Activated gamma-delta T cell (primary cell): ENCODE measurements around the gene KIRREL3.

Experiments used
- DNase-seq: peaks from one replicate; lab custom pipeline; 2025; lab: John Stamatoyannopoulos, UW

Gene KIRREL3

DNA sequence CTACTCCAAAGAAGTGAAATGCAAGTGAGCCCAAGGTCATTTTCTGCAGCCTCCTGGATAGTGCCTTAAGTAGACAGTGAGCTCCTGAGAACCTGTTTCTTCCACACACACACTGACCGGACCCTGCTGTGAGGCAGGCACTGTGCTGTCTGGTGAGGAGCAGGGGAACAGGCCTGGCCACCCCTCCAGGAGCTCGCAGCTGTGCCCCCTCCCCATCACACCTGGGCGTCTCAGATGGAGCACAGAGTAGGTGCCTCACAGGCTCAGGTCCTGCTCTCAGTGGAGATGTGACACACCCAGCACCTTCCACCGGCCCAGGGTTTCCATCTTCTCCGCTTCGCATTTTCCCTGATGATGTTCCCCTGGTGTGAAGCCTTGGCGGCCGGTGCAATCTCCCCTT is 470.2 kb downstream of the KIRREL3 start:
- DNase-seq: no peak

DNA sequence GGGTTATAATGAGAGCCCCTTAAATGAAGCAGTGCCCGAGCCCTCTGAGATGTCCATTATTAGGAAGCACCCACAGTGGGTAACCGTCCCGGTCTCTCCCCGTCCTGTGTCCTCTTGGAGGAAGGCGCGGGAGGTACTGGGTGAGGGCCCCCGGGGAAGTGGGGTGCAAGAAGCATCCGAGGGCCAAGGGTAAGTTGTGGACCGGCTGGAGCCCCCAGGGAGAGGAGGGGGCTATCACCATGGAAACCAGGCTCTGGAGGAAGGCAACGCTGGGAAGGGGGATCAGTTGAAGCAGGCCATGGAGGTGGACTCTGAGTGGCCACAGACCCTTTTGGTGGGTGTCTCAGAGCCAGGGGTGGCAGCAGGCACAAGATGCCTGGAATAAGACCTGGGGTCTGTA is 471.5 kb downstream of the KIRREL3 start:
- no peak for DNase-seq

DNA sequence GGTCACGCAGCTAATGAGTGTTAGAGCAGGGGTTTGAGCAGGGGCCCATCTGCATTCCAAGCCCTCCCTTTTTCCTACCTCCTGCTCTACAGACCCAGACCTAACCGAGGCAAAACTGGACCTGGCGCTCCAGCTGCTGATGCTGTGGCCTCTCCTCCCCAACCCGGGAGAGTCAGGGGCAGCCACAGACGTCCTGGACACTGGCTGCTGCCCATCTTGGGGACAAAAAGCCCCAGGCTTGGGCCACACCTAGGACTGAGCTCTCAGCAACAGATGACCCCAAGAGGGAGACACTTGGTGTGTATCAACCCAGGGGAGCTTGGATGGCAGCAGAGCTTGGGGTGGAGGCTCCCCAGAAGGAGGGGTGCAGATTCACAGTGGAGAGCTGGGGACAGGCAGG is 472.5 kb downstream of the KIRREL3 start:
- no peak for DNase-seq

DNA sequence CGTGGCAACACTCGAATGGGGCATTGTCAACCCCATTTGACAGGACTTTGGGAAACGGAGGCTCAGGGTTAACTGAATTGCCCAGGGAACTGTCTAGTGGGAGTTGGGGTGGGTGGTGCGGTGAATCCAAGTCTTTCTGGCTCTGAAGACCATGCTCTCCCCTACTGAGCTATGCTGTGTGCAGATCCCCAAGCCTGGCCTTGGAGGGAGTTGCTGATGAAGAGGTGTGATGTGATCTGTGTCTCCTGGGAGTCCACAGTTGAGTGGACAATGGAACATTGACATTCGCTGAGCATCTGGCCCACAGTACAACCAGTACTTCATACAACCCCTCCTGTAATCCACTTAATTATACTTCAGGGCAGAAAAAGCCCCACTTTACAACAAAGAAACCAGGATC is 472.9 kb downstream of the KIRREL3 start:
- no peak for DNase-seq

DNA sequence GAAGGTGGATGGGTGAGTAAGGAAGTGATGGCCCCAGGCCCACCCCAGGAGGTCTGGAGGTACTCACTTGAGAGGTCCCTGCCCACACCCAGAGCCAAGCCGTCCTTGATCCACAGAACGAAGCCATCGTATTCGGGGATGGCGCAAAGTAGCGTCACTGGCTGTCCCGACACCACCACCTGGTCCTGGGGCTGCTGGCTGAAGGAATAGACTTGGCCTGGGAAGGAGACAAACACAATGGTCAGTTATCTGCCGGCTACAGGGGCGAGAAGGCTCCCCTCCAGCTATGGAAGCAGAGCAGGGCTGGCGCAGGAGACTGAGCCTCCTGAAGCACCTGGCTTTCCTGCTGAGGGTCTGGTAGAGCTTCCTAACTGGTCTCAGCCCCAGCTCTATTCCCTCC is 474.1 kb downstream of the KIRREL3 start:
- no peak for DNase-seq

DNA sequence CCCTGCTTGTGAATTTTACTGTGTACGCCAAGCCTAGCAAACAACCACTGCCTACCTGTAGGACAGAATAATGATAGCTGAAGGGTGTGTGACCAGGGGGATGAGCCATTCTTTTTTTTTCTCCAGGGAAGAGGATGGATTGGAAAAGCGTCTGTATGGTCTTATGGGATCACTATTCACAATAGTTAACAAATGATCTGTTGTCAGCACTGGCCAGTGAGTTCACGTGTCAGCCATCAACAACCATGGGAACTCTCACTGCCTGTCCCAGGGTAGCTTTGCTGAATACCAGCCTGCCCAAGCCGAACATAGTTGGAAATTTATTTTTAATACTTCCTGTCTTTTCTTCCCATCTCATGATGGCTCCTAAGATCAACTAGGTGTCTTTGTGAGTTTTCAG is 474.9 kb downstream of the KIRREL3 start:
- DNase-seq: no peak

DNA sequence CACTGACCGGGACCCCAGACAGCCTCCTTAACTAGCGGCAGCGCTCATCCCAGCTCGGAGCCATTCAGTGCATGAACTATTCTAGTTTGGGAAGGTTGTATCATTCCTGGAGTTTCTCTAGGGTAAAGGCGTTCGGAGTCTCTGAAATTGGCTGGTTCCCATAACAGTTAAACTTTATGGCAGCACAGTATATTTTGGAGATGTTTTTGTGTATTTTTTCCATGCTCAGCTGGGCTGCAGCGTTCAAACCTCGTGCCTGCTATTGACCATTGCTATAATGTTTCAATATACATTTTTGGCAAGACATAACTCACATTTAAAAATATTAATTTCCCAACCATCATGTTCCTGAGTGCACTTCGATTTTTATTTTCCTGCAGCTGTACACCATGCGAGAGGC is 475.4 kb downstream of the KIRREL3 start:
- no peak for DNase-seq

DNA sequence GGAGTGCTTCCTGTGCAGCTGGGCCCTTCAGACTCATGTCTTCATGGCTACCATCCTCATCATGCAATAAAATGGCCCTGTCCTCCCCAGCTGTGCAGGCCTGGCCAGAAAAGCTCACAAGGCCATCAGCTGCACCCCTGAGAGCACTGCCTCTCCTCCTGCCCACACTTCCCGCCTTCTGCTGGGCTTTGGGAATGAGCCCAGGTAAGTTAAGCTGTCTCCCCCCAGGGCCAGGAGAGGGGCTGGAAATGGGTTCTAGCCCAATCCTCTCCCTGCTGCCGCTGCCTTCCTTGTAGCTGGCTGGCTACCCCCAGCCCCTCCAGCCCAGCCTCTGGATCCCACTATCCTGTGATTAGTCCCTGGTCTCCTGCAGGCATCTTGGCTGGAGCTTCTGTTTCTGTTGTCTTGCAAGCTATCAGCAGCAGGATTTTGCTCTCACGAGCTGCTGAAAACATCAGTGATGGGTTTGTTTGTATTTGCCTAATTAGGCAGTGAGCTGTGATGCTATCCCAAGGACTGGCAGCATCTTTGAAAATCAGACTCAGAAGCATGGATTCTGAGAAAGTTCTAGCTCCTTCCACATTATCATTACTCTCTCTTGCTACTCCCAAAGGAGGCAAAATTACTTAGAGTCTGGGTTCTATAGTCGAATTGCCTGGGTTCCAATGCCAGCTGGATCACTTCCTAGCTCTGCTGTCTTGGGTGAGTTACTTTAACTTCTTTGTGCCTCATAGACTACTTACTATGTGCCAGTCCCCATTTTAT is 476.9 kb downstream of the KIRREL3 start:
- no peak for DNase-seq

DNA sequence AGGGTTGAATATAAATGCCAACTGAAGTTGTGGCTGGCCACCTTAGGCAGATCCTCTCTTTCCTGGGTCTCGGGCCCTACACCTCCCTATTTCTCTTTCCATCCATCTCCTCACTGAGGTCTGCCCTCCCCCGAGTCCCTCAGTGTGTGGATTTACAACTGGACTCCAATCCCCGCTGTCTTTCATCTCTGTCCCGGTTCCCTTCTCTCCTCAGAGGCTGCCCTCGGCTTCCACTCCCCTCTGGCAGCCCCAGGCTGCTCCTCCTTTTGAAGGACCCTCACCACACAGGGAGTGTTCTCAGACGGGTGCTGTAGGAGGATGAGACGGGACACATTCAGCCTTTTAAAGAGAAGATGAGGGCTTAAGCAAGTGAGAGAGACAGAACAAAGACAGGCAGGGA is 478.0 kb downstream of the KIRREL3 start:
- no peak for DNase-seq

DNA sequence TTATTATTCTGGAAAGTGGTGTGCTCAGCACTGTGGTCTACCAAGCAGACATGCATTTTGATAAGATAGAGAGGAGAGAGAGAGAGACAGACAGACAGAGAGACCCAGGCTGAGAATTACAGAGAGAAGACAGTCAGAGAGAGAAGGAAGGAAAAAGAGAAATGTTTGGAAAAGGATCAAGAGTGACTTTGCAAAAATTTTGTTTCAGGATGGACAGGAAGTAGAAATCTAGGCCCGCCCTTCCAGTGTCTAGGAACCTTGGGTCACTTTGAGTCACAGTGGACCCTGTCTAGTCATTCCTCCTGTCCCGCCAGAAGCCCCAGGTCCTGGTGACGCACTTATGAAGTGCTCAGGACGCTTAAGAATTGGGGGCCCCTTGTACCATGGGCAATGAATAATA is 478.4 kb downstream of the KIRREL3 start:
- no peak for DNase-seq

DNA sequence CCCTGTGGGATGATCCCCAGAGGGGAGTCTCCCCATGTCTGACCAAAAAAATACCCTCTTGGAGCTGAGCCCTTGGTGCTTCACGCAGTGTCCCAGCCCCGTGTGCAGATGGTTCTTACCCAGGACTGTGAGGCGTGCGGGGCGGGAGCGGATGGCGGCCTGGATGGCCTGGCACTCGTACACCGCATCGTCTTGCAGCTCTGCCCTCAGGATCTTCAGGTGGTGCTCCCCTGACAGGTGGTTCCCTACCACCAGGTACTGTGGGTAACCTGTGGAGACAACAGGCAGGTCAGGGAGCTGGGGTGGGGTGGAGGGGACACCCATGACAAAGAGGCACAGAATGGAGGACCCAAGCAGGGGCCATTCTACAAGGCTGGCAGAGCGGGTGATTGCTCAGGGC is 479.4 kb downstream of the KIRREL3 start:
- DNase-seq: no peak

DNA sequence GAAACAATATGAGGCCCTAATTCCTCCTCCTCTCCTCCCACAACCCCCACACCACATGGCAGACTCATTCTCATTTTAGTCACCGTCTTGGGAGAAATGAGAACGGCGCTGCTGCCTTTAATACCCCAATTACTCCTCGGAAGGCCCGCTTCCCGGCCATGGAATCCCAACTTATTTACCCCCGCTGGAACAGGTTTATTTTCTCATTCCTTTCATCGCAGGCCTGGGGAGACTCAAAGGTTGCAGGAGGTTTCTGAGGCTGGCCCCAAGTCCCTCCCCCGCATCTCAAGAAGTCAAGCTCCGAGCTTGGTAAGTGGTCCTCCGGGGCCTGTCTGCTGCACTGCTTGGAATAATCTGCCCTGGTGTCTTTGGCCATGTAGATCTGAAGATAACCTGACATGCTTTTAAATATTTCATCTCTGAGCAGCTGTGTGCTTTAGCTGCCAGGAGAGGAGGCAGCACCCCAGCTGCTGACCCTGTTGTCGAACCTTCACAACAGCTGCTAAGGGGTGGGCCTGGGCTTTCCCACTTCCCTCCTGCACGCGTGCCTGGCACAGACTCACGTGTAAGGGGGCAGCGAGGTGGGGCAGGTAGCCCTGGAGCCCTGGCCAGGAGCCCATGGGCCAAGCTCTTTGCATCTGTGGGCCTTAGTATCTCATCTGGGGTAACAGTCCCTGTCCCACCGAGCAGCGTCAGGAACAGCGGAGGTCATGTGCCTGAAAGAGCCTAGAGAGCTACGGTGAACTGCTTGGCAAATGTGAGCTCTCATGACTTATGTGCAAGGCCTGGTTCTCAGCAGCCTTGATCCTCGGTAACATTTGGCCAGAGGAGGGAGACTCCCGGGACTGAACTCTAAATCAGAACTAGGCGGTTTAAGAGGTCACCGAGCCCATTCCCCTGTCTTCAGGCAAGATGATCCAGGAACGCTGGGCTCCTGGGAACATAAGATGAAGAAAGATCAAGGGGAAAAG is 480.5 kb downstream of the KIRREL3 start:
- no peak for DNase-seq

DNA sequence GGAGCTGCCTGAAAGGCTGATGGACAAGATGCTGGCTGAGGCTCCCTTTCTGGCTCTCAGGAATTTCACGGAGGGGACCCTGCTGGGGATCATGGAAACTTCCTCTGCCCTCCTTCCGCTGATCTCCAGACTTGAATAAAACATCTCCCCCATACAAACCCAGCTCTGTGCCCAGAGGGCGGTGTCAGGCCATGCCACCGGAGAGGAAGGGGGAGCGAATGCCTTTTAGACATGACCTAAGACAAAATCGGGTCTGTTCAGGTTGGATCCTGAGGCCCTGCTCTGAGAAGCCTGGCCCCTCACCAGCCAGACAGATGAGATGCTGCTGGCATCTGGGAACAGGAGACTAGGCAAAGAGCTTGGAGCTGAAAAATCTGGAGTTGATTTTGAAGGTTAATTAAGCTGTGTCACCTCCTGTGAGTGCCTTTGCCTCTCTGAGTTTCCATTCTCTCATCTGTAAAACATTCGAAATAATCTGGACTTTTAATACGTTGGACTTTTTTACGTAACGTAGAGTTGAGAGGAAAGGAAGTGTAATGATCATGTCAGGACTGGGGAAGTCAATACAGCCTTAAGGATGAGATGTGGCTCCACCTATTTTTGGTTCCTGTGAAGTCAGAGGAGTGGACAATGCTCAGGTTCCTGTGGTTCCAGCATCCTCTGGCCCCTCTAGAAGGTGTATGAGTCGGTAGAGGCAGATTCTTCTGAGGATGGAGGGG is 481.4 kb downstream of the KIRREL3 start:
- DNase-seq: no peak

DNA sequence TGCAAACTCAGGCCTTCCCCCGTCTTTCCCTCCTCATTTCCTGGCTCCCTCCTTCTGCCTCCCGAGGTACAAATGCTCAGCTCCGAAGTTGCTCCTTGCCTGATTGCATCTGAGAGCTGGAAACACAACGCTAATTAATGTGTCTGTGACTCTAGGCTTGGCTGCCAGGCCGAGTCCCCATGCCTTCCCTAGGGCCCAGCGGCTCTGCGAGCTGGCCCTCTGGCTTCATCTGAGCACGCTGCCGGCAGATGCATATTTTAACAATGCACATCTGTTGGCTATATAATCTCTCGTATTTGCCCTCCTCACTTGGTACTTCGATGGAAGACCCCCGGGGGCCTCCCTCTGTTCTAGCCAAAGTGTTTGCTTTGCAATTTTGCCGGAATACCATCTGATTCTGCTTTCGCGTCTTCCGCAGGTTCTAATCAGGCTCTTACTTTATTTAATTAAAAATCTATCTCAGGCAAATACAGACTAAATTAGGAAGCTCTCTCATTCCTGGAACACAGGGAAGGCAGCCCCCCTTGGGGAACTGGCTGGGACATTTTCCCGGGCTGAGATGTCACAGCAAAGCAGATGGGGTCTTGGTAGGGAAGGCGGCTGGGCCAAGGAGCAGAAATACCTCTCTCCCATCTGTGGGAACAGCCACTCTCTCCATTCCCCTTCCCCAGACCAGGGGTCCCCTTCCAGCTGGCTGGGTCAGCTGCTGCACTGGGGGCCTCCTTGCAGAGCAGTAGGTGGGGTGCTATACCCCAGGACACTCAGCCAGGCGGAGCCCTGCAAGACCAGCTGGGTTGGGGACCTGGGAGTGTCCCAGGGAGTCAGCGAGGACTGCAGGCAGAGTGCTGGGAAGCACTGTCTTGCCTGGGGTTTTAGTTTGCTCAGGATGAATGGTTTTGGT is 482.2 kb downstream of the KIRREL3 start:
- DNase-seq: no peak

DNA sequence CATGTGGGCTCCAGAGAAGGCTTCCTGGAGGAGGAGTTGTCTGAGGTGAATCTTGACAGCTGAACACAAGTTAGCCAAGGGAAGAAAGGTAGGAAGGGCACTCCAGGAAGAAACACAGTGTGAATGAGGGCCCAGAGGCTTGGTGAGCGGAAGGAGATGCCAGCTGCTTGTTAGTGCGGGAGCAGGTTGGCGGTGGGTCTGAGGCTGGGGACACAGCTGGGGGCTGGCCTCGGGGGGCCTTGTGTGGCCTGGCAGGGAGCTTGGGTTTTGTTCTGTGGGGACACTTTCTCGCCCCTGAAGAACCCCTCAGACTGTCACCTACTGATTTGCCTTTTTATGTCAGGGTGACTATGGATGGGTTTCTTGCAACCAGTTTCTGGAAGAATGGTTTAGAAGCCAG is 485.1 kb downstream of the KIRREL3 start:
- no peak for DNase-seq

DNA sequence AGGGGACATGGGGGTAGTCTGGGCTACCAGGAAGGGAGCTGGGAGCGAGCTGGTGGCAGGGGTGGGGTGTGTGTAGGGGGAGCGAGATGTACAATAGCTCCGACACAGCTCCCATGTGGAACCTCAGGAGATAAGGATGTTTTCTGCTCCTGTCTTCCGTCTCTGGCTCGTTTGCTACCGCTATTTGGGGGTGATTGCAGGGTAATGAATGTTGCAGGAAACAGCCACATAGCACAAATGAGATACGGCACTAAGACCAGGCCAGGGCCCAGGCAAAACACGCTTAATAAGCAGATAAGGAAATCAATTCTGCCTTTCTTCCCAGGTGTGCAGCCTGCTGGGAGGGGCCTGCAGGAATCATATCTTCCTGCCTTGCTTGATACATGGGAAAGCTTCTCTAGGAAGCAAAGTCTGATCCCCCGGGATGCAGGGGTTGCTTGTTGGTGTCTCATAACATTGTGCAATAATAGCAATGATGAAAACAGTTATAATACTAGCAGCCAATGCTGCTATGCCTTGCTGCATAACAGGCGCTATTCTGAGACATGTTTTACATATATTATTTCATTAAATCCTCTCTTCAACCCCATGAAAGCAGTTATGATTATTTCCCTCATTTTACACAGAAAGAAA is 486.4 kb downstream of the KIRREL3 start:
- no peak for DNase-seq

DNA sequence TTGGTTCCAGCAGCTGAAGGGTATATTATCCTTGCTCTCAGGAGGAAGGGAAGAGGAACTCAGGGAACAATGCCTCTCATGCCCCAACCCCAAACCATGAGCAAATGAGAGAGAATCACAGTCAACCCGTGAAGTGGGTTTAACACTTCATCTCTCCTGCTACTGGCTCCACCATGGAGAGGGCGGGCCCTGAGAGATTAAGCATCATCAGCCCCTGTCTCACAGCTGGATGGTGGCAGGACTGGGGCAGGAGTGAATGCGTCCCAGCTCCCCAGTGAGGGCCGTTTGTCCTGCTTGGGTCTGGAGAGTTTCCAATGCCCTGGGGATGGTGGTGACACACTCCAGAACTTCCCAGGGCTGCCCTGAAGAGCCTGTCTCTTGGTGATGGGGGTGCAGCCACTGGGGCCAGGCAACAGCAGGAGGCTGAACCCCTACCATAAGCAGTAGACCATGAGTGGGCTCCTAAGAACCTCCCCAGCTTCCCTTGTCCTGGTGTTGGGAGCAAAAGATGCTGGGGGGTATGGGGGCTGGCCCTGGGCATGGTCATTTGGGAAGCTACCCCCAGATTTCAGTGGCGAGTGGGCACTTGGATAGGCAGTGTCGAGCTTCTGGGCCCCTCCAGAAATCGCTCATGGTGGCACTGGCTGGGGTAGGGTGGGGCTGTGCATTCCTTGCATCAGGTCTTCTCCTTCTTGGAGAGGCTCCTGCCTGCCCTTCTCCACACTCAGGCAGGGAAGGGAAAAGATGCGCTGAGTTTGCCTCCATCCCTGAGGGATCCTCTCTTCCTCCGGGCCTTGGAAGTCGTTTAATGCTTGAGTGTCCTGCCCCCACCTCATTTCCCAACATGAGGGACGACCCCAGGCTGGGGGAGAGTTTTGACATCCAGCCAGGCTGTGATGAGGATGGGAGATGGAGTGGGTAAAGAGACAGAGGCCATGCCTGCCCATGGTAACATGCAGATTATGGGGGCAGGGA is 487.5 kb downstream of the KIRREL3 start:
- DNase-seq: no peak

DNA sequence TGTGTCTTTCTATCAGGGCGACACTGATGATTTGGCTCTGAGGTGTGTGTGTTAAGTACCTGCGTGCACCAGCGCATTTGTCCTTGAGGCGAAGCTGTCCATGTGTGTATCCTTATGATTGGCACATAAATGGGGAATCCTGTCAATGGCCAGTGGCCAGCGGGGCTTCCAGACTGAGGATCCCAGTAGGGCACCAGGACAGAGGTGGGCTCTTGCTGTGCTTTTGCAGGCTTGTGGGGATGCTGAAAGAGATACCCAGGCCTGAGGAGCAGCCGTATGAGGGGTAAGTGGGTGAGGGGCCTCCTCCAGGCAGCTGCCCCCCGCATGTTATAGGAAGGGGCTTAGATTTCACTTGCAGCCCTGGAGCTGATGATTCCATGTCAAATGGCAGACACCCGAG is 488.3 kb downstream of the KIRREL3 start:
- no peak for DNase-seq

DNA sequence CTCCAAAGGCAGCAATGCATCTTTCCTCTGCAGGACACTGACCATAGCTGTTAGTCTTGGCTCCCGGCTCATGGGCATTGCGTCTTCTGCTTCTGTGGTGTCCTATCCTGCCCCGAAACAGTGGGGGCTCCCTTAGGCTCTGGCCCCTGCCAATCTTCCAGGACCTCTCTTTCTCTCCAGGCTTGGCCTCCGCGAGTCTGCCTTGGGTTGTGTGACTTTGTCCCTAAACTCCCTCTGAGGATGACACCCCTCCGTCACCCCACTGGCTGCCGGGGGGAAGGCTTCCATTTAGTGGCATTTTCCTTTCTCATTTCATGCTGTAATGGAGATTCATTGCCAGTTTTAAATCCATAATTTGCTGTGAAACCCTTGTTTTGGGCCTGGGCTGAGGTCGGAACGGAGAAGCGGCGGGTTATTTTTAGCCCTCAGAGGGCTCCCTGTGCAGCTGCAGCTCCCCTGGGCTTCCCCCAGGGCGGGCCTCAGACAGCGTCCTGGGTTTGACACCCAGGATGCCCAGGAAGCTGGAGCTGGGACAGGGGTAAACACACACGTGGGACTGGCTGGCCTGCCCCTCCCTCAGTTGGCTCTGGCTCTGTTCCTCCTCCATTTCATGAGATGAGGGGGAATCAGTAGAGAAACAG is 489.0 kb downstream of the KIRREL3 start:
- DNase-seq: no peak
